ENCODE results near the gene LCE4A. TPM values are rescaled to one million over a fixed set of nuclear protein-coding genes. Genes with fewer than 3 reads are reported as not detected.
"Not testable (repeated sequence)": the region's sequence is repeated elsewhere in the genome, so short reads cannot be mapped to it uniquely, and the experiment has no call there.

Gene LCE4A, protein sequence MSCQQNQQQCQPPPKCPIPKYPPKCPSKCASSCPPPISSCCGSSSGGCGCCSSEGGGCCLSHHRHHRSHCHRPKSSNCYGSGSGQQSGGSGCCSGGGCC
- 1 to 10 TPM in 3 of 4 donors, not detected in 1; 3.0 to 7.7 (median 3.6) TPM for total RNA-seq

GRCh38 chr1:152707860-152708259 lies at the start of gene LCE4A:
Gene LCE4A (plus strand): TSS chr1:152708160. CDS start chr1:152709076, 916 bp downstream.
- Histone ChIP-seq H3K27ac (no peak within 1 kb of the TSS), H3K36me3 (no peaks in the 10 kb centered on the region), H3K4me1 (no peaks in the 10 kb centered on the region), H3K27me3 (no peaks in the 10 kb centered on the region), H3K4me3 (no peak within 1 kb of the TSS), H3K9me3 (peaks cover 7% of the 10 kb centered on the region)
- 75% methylated on average over 1 of the region's 2 CpGs for WGBS
- TF ChIP-seq POLR2A (IDR thresholded peaks at IDR 0.05) (no peak), POLR2AphosphoS5 (IDR thresholded peaks at IDR 0.05) (no peak), EP300 (IDR thresholded peaks at IDR 0.05) (no peak), CTCF (IDR thresholded peaks at IDR 0.05) (no peak)
- no peak for DNase-seq (ENCODE audit: low spot score in 2 of 2)

DNA sequence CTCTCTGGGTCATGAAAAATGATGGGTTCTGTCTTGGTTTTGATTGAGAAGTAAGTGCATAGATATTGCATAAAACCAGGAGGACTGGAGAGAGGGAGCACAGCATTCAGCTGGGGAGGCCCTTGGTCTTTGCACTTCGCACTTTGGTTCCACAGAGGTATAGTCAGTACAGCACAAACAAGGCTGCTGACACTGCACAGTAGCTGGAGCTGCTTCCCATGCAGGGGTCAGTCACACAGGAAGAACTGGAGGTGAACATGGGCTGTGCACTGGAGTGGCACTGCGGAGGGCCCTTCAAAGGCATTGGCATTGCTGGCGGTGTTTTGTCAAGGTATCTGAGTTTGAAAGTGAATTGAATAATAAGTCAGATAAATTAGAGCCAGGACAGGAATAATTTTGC lies 49.3 kb upstream of the LCE4A start:
- 98% methylated on average over 3 of the region's 3 CpGs for WGBS
- no peak for DNase-seq (ENCODE audit: low spot score in 2 of 2)
- no peaks in the 10 kb centered on the region for H3K4me1 ChIP-seq
- H3K9me3 ChIP-seq, result no peaks in the 10 kb centered on the region
- H3K27me3 ChIP-seq, result no peaks in the 10 kb centered on the region
- H3K4me3 ChIP-seq, result no peak overlapping the region
- H3K36me3 ChIP-seq, result no peaks in the 10 kb centered on the region
- no peak overlapping the region for H3K27ac ChIP-seq
- TF ChIP-seq CTCF (IDR thresholded peaks at IDR 0.05) (no peak), EP300 (IDR thresholded peaks at IDR 0.05) (no peak), POLR2AphosphoS5 (IDR thresholded peaks at IDR 0.05) (no peak), POLR2A (IDR thresholded peaks at IDR 0.05) (no peak)

DNA sequence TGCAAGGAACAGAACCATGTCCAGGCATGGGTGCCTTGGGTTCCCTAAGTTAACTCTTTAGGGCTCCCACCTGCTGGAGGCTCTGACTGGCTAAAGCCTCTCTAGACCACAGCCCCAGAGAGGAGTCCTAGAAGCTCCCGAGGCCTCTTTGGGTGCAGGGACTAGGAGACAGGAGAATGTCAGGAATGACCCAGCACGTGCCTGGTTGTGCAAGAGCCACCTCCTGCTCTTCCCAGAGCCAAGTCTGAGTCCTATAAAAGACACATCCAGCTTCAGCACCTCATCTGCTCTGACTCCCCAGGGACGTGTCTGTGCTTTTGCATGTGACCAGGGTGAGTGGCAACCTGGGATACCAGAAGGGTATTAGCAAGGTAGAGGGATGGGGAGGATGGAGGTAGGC lies 44.9 kb upstream of the LCE4A start, which contains the start of gene LCE2D:
LCE2D (plus strand) TSS at position 283 of the 400 bp plus-strand sequence. CDS start 726 bp downstream, outside the sequence.
- Histone ChIP-seq H3K27me3 (no peaks in the 10 kb centered on the region), H3K9me3 (no peaks in the 10 kb centered on the region), H3K4me1 (no peaks in the 10 kb centered on the region), H3K27ac (no peak within 1 kb of the TSS), H3K36me3 (no peaks in the 10 kb centered on the region), H3K4me3 (no peak within 1 kb of the TSS)
- 100% methylated on average over 3 of the region's 3 CpGs for WGBS
- no peak for TF ChIP-seq CTCF (IDR thresholded peaks at IDR 0.05)
- no peak for DNase-seq (ENCODE audit: low spot score in 2 of 2)

DNA sequence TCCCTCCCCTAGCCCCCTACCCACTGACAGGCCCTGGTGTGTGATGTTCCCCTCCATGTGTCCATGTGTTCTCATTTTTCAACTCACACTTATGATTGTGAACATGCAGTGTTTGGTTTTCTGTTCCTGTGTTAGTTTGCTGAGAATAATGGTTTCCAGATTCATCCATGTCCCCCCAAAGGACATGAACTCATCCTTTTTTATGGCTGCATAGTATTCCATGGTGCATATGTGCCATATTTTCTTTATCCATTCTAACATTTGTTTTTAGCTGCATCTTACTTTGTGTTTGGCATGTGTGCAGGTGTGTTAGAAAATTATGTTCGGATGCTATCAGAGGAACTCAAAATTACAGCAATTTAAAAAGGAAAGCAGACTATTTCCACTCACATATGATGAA lies 41.8 kb upstream of the LCE4A start:
- not testable (repeated sequence) for DNase-seq (ENCODE audit: low spot score in 2 of 2); H3K36me3 ChIP-seq; H3K4me1 ChIP-seq; H3K27ac ChIP-seq; H3K4me3 ChIP-seq; H3K27me3 ChIP-seq; H3K9me3 ChIP-seq
- WGBS, result 97% methylated on average over 1 of the region's 1 CpG

- Histone ChIP-seq H3K36me3 (no peaks in the 10 kb centered on the region), H3K27me3 (no peaks in the 10 kb centered on the region), H3K9me3 (no peaks in the 10 kb centered on the region), H3K27ac (no peak overlapping the region), H3K4me1 (no peaks in the 10 kb centered on the region), H3K4me3 (no peak overlapping the region)
- WGBS, result 91% methylated on average over 5 of the region's 5 CpGs
- DNase-seq (ENCODE audit: low spot score in 2 of 2), result no peak
- TF ChIP-seq CTCF (IDR thresholded peaks at IDR 0.05), result no peak
- no peak for TF ChIP-seq POLR2A (IDR thresholded peaks at IDR 0.05)
- no peak for TF ChIP-seq POLR2AphosphoS5 (IDR thresholded peaks at IDR 0.05)
- no peak for TF ChIP-seq EP300 (IDR thresholded peaks at IDR 0.05)
These were observed 40.3 kb upstream of the LCE4A start for GRCh38 chr1:152667648-152668047.

DNA sequence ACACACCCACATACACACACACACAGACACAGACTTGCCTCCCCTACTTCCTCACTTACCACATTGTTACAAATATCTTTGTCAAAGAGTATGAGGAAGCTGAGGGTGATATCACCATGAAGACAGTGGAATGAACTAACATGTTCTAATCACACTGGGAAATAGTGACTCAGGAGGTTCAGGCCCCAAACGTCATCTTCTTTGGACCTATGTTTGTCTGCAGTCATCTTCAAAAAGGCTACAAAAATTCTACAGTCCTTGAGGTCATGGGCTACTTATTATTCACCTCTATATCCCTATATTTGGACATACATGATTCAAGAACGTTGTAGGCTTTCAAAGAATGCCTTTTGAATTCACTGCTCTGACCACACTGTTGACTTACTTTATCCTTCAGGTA lies 34.9 kb upstream of the LCE4A start:
- TF ChIP-seq POLR2A (IDR thresholded peaks at IDR 0.05), result no peak
- TF ChIP-seq CTCF (IDR thresholded peaks at IDR 0.05), result no peak
- TF ChIP-seq POLR2AphosphoS5 (IDR thresholded peaks at IDR 0.05), result no peak
- TF ChIP-seq EP300 (IDR thresholded peaks at IDR 0.05), result no peak
- Histone ChIP-seq H3K9me3 (no peaks in the 10 kb centered on the region), H3K27ac (no peak overlapping the region), H3K27me3 (peaks cover 2% of the 10 kb centered on the region), H3K36me3 (no peaks in the 10 kb centered on the region), H3K4me3 (no peak overlapping the region), H3K4me1 (no peaks in the 10 kb centered on the region)
- 66% methylated on average over 2 of the region's 2 CpGs for WGBS
- no peak for DNase-seq (ENCODE audit: low spot score in 2 of 2)

- H3K36me3 ChIP-seq; H3K9me3 ChIP-seq; DNase-seq (ENCODE audit: low spot score in 2 of 2); H3K4me3 ChIP-seq; H3K27me3 ChIP-seq; H3K4me1 ChIP-seq; H3K27ac ChIP-seq: not testable (repeated sequence)
- no CpG with 5 or more reads among the region's 3 CpGs for WGBS
These were observed 33.0 kb upstream of the LCE4A start, which contains the start of gene LCE2C for GRCh38 chr1:152674983-152675382. Gene LCE2C (plus strand): TSS chr1:152675279. CDS start chr1:152676016, 737 bp downstream.

Measured in suprapubic skin (tissue), 4 donors.